H1 (cell line): ENCODE measurements around the gene TUBA8. TPM values are rescaled to one million over a fixed set of nuclear protein-coding genes. Genes with fewer than 3 reads are reported as not detected.

ENCODE experiments used
- EZH2 ChIP-seq: fragments of 200-600 bp; sonication (generic); IDR thresholded peaks from 2 replicates; pipeline ENCODE4 v1.7.1; 2012; ENCODE audit warnings: low read depth, mild to moderate bottlenecking, moderate library complexity, low read length, inconsistent platforms; ENCODE audit not compliant: severe bottlenecking
- polyA plus RNA-seq, 7 experiments: library from polyadenylated mRNA; depleted of rRNA in 3 of 7; stranded (reverse) in 5 of 7; unstranded in 2 of 7; fragments of >200 nt in 5 of 7; fragments of 200-250 nt in 2 of 7; gene quantifications; 1 replicate in 5 of 7; 2 replicates in 1 of 7; 4 replicates in 1 of 7; pipeline versions ENCODE4 v1.2.1 to v1.2.3, GENCODE V29; 2011 to 2013; ENCODE audit warnings: missing spikeins in 2 of 7, mixed read lengths in 2 of 7
- total RNA-seq: library from RNA; stranded (reverse); fragmentation: NEBNext Ultra II Directional; extraction: Animal tissue kit (Norgen Biotek cat#: 25700); gene quantifications from 2 replicates; pipeline ENCODE4 v1.2.1, GENCODE V29; 2021

The TUBA8 gene
- total and polyA plus RNA-seq, 2 of the 8 experiments (the other 6 are each of a cell fraction or from before 2014, with no cell fraction given), result 1.0 to 4.0 TPM

- TF ChIP-seq EZH2, result no peak
Measured at GRCh38 chr22:18067548-18068341, 42.9 kb upstream of the TUBA8 start (continued).
